Smooth muscle cell (in vitro differentiated cells): ENCODE results near the gene FRYL. TPM values are rescaled to one million over a fixed set of nuclear protein-coding genes. Genes with fewer than 3 reads are reported as not detected.

Source experiments
- DNase-seq: peaks from one replicate; lab custom pipeline; 2025; ENCODE audit not compliant: unreplicated experiment; lab: John Stamatoyannopoulos, UW
- H2AFZ ChIP-seq: fragments of 200-600 bp; sonication (generic); 2 replicates; pipeline ENCODE4 v1.6.0; 2016; ENCODE audit warnings: antibody characterized with exemption, low read depth, mild to moderate bottlenecking
- H3F3A ChIP-seq: fragments of 200-600 bp; sonication (generic); 2 replicates; pipeline ENCODE4 v1.6.0; 2017; ENCODE audit warnings: antibody characterized with exemption, low read depth
- H3K27ac ChIP-seq: fragments of 200-600 bp; sonication (generic); 2 replicates; pipeline ENCODE4 v1.5.1; 2016; ENCODE audit warnings: low read depth, mild to moderate bottlenecking
- H3K27me3 ChIP-seq: fragments of 200-600 bp; sonication (generic); 2 replicates; pipeline ENCODE4 v1.6.1; 2016; ENCODE audit warnings: low read depth, mild to moderate bottlenecking
- H3K36me3 ChIP-seq: fragments of 200-600 bp; sonication (generic); 2 replicates; pipeline ENCODE4 v1.5.1; 2016; ENCODE audit warnings: low read depth
- H3K4me1 ChIP-seq: fragments of 200-600 bp; sonication (generic); 2 replicates; pipeline ENCODE4 v1.5.1; 2016; ENCODE audit warnings: low read depth
- H3K4me2 ChIP-seq: fragments of 200-600 bp; sonication (generic); 2 replicates; pipeline ENCODE4 v1.6.0; 2016; ENCODE audit warnings: mild to moderate bottlenecking
- H3K4me3 ChIP-seq: fragments of 200-600 bp; sonication (generic); 2 replicates; pipeline ENCODE4 v1.5.1; 2016; ENCODE audit warnings: mild to moderate bottlenecking
- H3K79me2 ChIP-seq: fragments of 200-600 bp; sonication (generic); 2 replicates; pipeline ENCODE4 v1.6.0; 2016; ENCODE audit warnings: low read depth, mild to moderate bottlenecking
- H3K9ac ChIP-seq: fragments of 200-600 bp; sonication (generic); 2 replicates; pipeline ENCODE4 v1.6.0; 2016; ENCODE audit warnings: low read depth
- H3K9me3 ChIP-seq: fragments of 200-600 bp; sonication (generic); replicated peaks from 2 replicates; pipeline ENCODE4 v1.5.1; 2016; ENCODE audit warnings: low read depth
- H4K20me1 ChIP-seq: fragments of 200-600 bp; sonication (generic); 2 replicates; pipeline ENCODE4 v1.6.0; 2016; ENCODE audit warnings: low read depth
- WGBS: methylation state at CpG from one replicate; pipeline ENCODE4 v1.1.7; 2016; ENCODE audit warnings: low lambda C conversion rate; 5-methylcytosine and 5-hydroxymethylcytosine counted together
- polyA plus RNA-seq: library from polyadenylated mRNA; unstranded; fragments of >200 nt; fragmentation: Nextera tagmentation; extraction: Ambion mirVana; gene quantifications from 2 replicates; pipeline ENCODE4 v1.2.1, GENCODE V29; 2016
- total RNA-seq: library from RNA; depleted of rRNA; stranded (reverse); fragments of >200 nt; gene quantifications from 2 replicates; pipeline ENCODE4 v1.2.3, GENCODE V29; 2014
- TF ChIP-seq, protein P1 (sequence below): fragments of 200-600 bp; sonication (generic); IDR thresholded peaks from 2 replicates; pipeline ENCODE4 v1.5.1; 2017; ENCODE audit warnings: borderline replicate concordance, mild to moderate bottlenecking, antibody characterized with exemption; ENCODE audit not compliant: insufficient read depth, poor library complexity, severe bottlenecking

FRYL gene
- total and polyA plus RNA-seq, 2 experiments from 2014 or later, result 14.9 to 56.6 TPM

DNA sequence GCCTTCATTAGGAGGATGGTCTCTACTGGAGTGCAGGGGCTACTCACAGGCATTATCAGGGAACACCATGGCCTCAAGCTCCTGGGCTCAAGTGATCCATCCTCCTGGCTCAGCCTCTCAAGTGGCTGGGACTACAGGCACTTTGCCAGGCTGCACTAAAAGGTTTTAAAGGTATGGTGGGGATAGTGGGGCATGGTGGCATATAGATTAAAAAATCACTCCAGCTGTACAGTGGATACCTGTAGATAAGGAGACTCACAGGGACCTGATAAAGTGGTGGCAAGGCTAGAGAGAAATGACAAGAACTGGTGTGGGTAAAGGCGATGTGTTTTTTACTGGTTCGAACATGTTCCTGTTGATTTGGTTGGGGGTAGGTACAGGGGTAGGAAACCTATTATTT lies 284.1 kb downstream of the FRYL start:
- TF ChIP-seq, protein P1, sequence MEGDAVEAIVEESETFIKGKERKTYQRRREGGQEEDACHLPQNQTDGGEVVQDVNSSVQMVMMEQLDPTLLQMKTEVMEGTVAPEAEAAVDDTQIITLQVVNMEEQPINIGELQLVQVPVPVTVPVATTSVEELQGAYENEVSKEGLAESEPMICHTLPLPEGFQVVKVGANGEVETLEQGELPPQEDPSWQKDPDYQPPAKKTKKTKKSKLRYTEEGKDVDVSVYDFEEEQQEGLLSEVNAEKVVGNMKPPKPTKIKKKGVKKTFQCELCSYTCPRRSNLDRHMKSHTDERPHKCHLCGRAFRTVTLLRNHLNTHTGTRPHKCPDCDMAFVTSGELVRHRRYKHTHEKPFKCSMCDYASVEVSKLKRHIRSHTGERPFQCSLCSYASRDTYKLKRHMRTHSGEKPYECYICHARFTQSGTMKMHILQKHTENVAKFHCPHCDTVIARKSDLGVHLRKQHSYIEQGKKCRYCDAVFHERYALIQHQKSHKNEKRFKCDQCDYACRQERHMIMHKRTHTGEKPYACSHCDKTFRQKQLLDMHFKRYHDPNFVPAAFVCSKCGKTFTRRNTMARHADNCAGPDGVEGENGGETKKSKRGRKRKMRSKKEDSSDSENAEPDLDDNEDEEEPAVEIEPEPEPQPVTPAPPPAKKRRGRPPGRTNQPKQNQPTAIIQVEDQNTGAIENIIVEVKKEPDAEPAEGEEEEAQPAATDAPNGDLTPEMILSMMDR, result no peak
- DNase-seq, result no peak
- Histone ChIP-seq H3K9ac (no peak overlapping the region), H3K4me2 (no peak overlapping the region), H4K20me1 (no peaks in the 10 kb centered on the region), H3K27me3 (peaks cover 32% of the 10 kb centered on the region), H3K27ac (no peak overlapping the region), H2AFZ (no peak overlapping the region), H3K9me3 (no peaks in the 10 kb centered on the region), H3K36me3 (no peaks in the 10 kb centered on the region), H3K4me3 (no peak overlapping the region), H3K4me1 (no peaks in the 10 kb centered on the region), H3K79me2 (no peaks in the 10 kb centered on the region), H3F3A (no peaks in the 10 kb centered on the region)
- WGBS, result 100% methylated on average over 2 of the region's 2 CpGs

DNA sequence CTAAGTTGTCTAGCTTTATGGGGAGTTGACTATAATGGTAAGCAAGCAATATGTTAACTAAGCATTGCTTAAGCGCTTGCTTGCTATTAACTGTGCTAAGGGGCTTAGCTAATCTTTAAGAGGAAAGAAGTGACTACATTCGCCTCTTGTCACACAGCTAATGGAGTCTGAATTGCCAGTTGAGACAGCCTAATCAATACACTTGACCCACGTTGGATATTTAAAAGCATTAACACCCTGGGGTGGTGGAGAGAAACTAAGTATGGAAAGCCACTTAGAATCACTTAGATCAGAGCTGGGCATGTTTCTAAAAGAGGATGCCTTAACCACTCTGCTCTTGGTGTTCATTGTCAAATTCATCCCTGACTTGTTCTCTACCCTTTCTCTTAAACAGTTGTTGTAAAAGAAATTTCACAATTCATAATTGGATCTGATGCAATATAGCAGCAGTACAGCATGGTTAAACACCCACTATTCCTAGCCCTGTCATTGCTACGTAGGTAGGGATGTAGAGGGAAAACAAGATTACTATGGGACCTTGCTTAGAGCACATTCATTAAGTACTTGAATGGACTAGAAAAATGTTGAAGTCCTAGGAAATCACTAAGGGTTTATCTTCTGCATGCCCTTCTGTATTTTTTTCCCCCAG lies 286.5 kb downstream of the FRYL start:
- Histone ChIP-seq H3K36me3 (no peaks in the 10 kb centered on the region), H3K27ac (no peak overlapping the region), H3K9me3 (no peaks in the 10 kb centered on the region), H2AFZ (no peak overlapping the region), H3K4me1 (no peaks in the 10 kb centered on the region), H3F3A (no peaks in the 10 kb centered on the region), H4K20me1 (no peaks in the 10 kb centered on the region), H3K27me3 (peaks cover 55% of the 10 kb centered on the region), H3K79me2 (no peaks in the 10 kb centered on the region), H3K4me2 (no peak overlapping the region), H3K9ac (no peak overlapping the region), H3K4me3 (no peak overlapping the region)
- TF ChIP-seq, protein P1, result no peak
- DNase-seq, result no peak
- whole genome bisulfite sequencing, result 55% methylated on average over 4 of the region's 4 CpGs

DNA sequence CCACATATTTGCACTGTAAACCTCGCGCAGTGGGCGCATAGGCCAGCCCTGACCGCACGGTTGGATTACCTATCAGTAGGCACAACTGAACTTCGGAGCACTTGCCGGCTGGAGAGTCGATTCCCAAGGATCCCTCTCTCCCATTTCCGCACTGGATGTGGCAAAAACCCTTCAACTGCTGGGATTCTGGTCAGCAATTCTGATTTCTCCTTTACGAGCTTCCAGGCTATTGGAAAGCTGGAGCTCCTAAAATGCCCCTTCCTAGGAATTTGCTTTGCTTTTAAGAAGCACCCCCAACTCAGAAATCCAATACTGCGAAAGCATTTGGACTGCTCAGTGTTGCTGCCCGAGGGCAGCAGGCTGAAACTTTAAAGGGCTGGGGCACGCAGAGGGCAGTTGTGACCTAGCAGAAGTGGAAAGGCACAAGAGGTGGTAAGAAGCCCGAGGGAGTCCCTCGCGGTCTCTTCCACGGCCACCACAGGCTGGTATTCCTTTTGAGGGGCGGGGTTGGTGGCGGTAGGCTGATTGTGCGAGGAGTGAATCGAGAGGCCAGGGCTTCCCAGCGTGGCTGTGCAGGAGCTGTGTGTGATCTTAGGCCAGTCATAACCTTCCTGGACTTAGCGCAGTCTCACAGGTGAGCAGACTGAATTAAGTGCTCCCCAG lies 288.4 kb downstream of the FRYL start:
- H3K4me2 ChIP-seq, result no peak overlapping the region
- peaks cover 75% of the 10 kb centered on the region for H3K27me3 ChIP-seq
- WGBS, result 67% methylated on average over 23 of the region's 23 CpGs

More for the DNA sequence above, 288.4 kb downstream of the FRYL start:
- Histone ChIP-seq H3F3A (no peaks in the 10 kb centered on the region), H3K4me1 (no peaks in the 10 kb centered on the region), H3K27ac (no peak overlapping the region), H3K9me3 (no peaks in the 10 kb centered on the region), H3K9ac (no peak overlapping the region), H2AFZ (no peak overlapping the region), H3K36me3 (no peaks in the 10 kb centered on the region), H3K4me3 (no peak overlapping the region), H4K20me1 (no peaks in the 10 kb centered on the region), H3K79me2 (no peaks in the 10 kb centered on the region)
- TF ChIP-seq, protein P1, result no peak
- no peak for DNase-seq
